GM19455 (cell line): ENCODE data around the gene PER1.

ENCODE experiments used
- ATAC-seq: cut with Tn5 transposase; IDR thresholded peaks from one replicate; pipeline ENCODE4 v1.9.1; 2021; ENCODE audit not compliant: unreplicated experiment

The PER1 gene

DNA sequence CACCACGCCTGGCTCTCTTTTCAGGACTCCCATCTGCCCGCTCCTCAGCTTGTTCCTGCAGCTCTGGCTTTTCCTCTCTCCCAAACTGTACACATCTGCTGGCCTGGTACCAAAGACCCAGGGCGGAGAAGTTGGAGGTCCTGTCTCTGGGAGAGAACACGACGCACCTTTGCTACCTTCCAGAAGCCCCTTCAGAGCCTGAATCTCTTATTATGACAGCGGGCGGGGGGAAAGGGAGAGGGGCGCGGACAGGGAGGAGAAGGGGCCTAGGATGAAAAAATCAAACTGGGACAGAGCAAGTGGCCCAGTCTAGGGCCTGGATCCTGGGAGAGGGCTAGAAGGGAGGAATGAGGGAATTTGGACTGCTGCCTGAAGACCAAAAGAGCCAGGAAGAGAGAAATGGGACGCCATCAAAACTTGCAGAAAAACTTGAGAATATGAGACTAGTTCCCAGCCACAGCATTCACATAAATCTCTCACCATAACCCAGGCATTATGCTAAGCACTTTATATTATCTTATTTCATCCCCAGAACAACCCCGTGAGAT is 2.5 kb upstream of the PER1 start:
- ATAC-seq = no peak

DNA sequence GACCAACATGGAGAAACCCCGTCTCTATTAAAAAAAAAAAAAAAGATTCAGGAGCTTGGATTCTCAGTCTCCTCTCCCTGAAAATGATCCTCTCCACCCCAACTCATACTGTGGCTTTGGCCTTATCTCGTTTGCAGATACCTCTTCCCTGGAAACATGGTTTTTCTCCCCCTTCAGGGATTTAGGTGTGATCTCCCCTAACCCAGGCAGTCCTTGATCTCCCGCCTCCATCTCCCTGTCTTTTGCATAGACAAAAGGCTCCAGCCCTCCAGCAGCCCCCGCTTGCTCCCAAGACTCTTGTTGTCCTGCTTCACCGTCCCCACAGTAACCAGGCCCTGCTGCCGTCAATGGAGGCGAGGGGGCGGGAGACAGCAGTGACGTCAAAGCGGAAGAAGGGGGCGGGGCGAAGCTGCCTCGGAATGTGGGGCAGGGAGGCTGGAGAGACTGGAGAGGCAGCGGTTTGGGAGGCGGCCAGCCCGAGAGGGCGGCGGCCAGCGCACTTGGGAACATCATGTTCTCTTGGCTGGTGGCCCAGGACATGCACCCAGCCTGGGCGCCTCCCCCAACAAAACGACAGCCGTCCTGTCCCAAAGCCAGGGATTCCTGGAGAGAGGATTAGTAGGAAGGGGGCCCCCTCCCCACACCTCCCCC is 1.9 kb upstream of the PER1 start:
- ATAC-seq = no peak

DNA sequence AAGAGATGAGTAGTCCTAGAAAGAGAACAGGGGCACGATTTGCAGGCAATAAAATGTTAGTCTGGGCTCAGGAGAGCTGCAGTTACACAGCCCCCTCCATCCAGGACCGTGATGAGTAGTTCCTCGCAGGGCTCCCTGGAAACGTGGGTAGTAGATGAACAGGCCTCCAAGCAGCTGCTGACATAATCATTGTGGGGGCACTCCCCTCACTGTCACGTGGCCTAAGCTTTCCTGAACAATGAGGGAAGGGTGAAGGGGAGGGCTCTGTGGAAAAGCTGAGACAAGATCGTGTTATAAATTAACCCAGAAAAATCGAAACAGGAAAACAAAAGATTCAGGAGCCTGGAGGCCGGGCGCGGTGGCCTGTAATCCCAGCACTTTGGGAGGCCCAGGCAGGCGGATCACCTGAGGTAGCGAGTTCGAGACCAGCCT is 1.3 kb upstream of the PER1 start:
- ATAC-seq = no peak

DNA sequence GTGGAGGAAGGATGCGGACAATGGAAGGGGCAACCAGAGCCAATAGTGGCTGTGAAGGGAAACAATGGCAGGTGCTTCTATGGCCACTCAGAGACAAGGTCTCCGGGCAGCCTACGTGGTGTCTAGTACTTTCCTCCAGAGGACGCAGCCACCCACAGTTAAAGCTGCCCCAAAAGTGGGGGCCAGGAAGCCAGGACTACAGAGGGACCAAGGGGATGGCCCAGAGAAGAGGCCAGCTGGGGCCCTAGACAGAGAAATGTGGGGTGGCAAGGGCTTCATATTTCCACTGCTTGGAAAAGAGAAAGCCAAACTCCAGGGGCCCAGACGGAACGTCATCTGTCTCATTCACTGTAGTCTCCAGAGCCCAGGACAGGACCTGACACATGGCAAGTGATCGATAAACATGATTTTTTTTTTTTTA is 837 bp upstream of the PER1 start:
- ATAC-seq = no peak

DNA sequence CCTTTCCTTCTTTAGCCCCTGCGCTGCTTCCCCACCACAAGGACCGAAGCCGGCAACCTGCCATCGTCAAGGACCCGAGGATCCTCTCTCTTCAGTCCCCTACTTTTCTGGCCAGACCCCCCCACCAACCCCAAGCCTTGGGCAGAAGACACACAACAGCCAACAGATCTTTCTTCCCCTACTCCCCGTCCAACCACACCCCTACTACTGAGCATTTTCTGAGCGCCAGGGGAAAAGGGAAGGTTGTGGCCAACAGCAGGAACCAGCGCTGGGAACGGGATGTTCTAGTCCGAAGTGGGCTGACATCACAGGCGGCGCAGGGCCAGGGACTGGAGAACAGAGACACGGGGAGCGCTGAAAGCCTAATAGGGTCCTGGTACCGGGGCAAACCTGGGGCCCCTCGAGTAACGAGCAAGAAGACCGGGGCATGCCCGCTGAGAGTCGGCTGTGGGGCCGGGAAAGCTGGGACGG is 528 bp downstream of the PER1 start:
- ATAC-seq = no peak

DNA sequence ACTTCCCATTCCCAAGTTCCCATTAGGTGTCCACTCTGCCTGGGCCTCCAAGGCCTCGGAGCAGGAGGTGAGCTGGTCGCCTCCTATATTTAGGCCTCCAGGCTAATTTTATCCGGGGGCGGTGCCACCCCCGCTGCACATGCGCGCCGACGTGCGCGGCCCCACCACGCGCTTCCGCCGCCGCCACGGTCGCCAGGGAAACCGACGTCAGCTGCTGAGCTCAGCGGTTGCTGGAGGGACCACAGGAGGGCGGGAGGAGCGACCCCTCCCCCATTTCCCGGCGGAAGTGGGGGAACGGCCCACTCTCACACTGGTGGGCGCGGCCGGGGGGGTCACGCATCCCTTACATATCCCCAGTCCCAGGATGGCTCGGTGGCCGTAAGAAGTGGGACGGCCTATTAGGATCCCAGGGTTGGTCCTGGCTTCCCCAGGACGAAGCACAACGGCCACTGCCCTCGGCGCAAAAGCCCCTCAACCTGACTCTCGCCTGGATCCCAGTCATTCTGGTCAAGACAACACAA is 1.0 kb downstream of the PER1 start:
- ATAC-seq = peak; percentile 44

DNA sequence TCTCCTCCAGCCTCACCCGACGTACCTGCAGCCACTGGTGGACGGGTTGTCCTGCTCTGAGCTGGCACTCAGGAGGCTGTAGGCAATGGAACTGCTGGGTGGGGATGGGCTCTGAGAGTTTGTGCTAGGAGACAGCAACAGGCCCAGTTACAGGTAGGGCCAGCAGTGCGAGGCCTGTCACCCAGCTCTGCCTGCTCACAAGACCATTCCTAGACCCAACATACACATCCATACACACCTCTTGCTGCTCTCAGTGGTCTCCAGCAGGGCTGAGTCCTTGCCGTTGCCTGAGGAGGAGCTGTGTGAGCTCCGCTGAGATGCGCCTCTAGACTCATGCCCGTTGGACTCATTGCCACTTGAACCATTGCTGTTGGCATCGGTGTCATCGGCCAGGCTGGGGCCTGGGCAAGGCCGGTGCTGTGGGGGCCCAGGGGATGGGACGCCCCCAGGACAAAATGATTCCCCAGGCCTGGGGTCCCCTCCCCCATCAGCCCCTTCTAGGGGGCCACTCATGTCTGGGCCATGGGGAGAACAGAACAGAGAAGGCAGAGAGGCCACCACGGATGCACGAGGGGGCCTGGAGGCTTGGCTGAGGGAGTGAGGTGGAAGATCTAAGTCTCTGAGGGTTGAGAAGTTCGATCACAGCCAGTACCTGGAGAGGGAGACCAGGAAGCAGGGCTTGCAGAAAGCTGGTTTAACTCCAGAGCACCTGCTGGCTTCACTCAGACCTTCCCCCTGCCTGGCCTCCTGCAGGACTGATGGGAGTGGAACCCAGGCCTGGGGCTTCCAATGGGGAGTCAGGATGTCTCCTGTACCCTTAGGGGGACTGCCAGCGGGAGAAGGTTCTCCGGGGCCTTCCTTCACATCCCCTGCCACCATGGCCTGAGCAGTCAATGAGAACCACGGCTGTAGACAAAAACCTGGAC is 1.7 kb downstream of the PER1 start:
- ATAC-seq = no peak

DNA sequence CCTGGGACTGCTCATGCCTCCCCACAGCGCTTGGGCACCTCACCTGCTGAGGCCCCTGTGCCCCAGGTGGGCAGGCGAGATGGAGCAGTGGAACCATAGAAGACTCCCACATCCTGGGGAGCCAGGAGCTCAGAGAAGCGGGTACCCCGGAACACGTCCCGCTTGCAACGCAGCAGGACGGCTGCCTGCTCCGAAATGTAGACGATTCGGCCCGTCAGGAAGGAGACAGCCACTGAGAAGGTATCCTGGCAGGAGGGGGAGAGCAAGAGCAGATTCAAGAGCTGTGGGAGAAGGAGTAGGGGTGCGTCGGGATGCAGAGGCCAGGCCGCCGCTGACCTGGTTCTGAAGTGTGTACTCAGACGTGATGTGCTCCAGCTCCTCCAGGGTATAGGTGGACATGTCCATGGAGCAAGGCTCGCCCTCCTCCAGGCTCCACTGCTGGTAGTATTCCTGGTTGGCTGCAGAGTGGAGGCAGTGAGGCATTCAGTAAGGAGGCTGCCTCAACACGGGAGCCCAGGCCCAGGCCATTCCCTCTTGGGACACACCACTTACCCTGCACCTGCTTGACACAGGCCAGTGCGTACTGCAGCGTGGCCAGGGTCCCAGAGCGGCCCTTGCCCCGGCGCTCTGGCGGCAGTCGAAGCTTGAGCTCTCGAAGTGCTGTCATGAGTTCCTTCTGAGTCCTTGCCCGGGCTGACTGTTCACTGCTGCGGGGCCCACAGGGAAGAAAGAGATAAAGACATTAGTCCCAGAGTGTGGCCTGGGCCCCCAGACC is 2.6 kb downstream of the PER1 start:
- no peak for ATAC-seq

DNA sequence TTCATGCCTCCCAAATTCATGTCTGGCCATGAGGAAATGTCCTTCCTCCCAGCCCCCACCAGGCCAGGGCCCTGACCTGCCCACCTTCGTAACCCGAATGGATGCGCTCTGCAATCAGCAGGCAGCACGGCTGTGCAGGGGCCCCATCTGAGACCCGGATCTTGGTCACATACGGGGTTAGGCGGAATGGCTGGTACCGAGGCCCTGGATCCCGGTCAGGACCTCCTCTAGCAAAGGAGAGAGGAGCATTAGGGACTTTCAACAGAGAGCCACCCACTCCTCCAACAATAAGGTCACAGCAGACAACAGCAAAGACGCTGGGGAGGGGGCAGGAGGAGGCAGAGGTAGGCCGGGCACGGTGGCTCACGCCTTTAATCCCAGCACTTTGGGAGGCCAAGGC is 3.6 kb downstream of the PER1 start:
- no peak for ATAC-seq

DNA sequence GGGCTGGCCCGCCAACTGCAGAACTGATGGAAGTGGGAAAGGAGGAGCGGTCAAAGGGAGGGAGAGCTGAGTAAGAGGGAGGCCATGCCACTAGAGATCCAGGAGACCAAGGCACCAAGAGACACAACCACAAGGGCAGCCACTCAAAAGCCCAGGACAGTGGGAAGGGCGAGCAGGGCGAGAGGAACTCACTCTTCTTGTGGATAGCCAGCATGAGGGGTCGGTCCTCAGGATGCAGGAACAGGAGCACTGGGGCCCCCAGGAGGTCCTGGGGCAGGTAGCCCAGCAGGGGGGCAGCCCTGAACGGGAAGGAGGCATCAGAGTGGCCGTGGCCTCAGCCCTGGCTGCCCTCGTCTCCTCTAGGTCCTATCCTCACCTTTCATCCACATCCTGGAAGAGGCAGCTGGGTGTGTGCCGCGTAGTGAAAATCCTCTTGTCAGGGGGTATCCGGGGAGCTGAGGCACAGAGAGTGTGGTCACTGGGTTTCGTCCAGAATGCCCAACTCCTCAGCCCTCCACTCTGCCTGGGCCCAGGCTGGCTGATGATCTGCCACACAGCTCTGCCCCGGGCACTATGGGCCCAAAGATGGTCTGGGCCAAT is 4.3 kb downstream of the PER1 start:
- no peak for ATAC-seq

DNA sequence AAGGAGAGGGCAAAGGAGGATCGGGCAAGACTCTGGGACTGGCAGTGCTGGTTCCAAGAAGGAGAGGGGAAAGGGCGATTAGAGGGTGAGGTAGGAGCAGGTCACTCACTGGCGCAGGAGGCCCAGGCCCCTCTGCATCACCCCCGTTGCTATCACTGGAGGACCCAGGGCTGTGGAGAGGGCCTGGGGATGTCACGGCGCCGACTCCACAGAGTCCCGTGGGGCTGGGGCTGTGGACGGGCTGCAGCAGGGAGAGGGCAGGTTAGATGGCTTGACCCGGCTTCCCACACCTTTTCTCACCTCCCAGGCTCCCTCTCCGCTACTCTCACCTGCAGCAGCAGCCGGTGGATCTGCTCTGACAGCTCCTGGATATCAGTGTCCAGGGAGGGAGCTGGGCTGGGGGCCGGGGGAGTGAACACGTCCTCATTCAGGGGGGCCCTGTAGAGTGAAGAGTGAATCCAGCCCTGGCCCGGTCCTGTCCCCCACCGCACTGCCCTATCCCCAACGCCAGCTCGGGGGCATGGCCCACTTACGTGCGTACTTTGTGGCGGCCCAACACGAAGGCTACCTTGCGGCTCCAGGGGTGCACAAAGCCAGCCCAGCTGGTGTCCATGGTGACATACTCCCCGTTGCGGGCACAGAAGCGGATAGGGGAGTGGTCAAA is 4.9 kb downstream of the PER1 start:
- ATAC-seq = no peak

DNA sequence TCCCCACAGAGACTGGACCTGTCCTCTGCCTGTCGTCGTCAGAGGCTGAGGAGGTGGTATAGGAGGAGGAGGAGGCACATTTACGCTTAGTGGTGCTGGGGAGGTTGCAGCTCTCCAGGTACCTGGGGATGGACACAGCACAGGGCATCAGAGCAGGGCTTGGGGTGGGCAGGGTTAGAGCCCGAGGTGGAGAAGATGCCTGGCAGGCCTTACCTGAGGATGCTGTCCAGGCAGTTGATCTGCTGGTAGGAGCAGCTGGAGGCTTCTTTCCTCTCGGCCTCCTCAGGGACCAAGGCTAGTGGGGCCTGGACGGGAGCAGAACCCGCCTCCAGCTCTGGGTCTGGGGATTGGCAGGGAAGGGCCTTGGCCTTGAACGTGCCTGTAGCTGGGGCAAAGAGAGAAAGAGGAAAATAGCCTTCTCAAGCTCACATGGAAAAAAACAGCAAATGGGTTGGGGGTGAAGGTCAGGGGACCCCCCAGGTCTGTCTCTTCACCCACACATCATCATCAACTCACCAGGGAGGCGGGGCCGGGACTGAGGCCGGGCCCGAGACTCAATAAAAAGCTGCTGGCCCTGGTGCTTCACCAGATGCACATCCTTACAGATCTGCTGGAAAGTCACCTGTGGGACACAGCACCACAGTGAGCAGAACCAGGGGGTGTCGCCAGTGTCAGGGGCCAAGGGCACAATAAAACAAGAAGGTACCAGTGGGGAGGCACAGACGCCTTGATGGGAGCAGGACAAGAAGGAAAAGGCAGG is 5.6 kb downstream of the PER1 start:
- no peak for ATAC-seq

DNA sequence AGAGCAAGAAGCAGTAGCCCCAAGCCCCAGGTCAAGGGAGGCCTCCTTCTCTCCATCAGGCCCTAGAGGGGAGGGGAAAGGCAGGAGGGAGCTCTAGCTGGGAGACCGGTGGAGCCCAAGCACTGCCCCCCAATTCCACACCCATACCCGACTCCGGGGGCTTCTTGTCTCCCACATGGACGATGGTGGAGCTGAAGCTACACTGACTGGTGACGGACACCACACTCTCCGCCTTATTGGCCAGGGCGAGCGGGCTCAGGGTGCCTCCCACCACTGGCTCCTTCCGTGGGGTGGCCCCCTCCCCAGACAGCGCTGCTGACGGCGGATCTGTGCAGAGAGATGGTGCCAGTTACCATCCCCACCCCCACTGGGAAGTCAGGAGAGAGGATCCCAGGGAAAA is 6.4 kb downstream of the PER1 start:
- ATAC-seq = no peak

DNA sequence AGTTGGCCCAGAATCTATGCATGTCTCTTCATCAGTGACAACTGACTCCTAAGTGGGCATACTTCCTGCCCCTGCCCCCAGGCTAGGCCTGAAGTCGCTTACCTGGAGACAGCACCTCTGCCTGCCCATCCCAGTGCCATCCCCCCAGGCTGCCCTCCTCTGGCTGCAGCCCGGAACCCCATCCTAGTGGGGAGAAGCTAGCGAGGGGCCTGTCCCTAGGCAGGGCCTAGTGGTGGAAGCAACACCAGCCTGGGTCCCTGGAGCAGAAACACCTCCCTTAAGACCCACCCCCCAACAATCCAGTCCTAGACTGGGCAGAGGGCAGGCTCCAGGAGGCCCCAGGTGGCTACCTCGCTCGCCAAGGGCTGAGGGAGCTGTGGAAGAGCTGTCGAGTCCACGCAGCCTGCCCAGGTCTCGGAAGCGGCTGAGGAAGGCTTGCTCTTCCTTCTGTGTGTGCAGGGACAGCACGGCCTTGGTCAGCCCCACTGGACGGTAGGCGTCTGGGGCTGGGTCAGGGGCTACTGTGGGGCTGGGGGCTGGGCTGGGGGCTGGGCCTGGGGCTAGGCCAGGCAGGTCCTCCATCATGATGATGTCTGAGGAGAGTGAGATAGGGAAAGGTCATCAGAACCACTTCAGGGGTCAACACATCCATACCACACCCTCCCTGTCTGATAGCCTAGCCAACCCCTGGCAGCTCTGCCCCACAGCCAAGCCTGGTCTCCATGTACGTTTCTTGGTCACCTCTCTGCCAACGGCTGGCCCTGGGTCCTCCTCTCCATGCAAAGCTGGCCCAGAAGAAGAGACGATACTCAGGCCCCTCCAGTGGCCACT is 7.6 kb downstream of the PER1 start:
- ATAC-seq = no peak

DNA sequence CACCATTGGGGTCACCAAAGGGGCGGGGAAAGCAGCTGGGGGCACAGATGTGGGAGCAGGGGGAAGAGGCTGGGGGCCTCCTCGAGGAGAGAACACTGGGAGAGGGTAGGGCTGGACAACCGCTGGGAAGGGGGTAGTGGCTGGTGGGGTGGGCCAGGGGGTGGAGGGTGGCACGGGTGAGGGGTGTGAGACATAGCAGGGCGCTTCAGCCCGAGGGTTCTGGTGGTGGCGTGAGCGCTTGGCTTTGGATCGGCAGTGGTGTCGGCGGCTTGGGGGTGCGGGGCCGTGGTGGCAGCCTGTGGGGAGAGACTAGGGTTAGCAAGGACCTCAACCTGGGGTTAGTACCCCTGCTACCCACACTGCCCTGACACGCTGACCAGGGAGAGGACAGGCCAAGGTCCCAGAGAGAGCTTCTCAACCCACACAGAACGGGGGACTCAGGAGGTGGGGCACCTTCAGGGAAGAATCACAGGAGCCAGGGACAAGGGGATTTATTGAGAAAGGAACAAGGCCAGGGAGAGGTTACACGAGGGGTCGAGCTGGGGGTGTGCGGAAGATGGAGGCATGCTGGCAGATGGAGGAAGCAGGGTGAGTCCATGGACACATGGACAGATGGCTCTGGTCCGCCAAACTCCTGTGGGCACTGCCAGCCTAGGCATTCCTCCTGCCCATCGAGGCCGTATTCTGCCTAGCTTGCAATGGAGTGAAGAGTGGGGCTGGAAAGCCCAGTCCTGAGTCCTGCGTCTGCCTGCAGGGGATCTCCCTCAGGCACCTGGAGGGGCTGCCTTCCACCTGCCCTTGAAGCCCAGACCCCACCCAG is 8.4 kb downstream of the PER1 start:
- ATAC-seq = no peak

DNA sequence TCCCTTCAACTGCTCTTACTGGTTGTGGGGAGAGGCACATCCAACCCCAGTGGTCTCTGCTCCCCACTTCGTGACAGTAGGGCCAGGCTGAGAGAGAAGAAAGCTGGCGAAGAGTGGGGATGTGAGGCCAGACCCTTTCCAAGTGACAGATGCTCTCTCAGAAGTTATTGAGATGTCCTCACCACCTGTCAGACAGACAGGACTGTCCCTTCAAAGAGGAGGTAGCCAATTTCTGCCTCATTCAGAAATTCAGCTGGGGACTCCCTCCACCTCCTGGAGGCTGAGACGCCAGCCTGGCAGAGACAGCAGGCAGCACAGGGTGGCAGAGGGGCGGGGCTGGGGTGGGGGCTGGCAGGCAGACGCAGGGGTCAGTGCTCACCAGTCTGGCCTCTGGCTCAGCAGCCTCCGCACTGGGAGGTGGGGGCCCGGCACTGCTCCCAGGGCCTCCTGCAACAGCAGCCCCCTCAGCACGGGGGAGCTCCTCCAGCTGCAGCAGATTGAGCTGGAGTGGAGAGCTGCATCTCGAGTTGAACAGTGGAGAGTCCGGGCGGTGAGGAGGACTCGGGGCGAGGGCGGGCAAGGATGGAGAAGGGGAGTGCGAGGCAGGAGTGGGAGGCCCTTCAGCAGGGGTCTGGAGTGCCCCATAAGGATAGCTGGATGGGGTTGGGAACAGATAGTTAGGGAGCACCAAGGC is 9.2 kb downstream of the PER1 start:
- no peak for ATAC-seq
